ENCODE data around the gene MYO18B.

GRCh38 chr22:26047516-26047915, 305.5 kb downstream of the MYO18B start:
- TF ChIP-seq YY1 (IDR thresholded peaks at IDR 0.05; ENCODE audit: insufficient read depth, insufficient read length) (no peak), ZNF274 (IDR thresholded peaks at IDR 0.05; ENCODE audit: low read depth, low read length) (no peak), SUZ12 (IDR thresholded peaks at IDR 0.05; ENCODE audit: extremely low read depth, insufficient read depth, insufficient read length) (no peak)
